Neutrophil (primary cell): ENCODE measurements around the gene LAMP5.

Source experiments
- H3K27ac ChIP-seq: fragments of 200-600 bp; sonication (generic); 2 replicates; pipeline ENCODE4 v1.5.1; 2016; ENCODE audit warnings: mild to moderate bottlenecking, moderate library complexity
- H3K27me3 ChIP-seq: fragments of 200-600 bp; sonication (generic); 2 replicates; pipeline ENCODE4 v1.6.0; 2016; ENCODE audit warnings: mild to moderate bottlenecking
- H3K36me3 ChIP-seq: fragments of 200-600 bp; sonication (generic); 2 replicates; pipeline ENCODE4 v1.5.1; 2017
- H3K4me1 ChIP-seq, 2 experiments: fragments of 200-600 bp in 1 of 2; sonication (generic) in 1 of 2; 1 replicate in 1 of 2; 2 replicates in 1 of 2; pipeline versions ENCODE4 v1.5.1 to v1.6.1; 2013 to 2016; ENCODE audit warnings: low read depth in 1 of 2, low read length in 1 of 2, mild to moderate bottlenecking in 1 of 2, moderate library complexity in 1 of 2; ENCODE audit not compliant: control insufficient read depth in 1 of 2, insufficient read depth in 1 of 2
- H3K4me3 ChIP-seq, 2 experiments: fragments of 200-600 bp in 1 of 2; sonication (generic) in 1 of 2; 1 replicate in 1 of 2; 2 replicates in 1 of 2; pipeline ENCODE4 v1.5.1; 2013 to 2016; ENCODE audit warnings: low read depth in 1 of 2, low read length in 1 of 2, mild to moderate bottlenecking in 1 of 2, moderate library complexity in 1 of 2
- H3K9me3 ChIP-seq: fragments of 200-600 bp; sonication (generic); 2 replicates; pipeline ENCODE4 v1.5.1; 2016
- CTCF ChIP-seq: fragments of 200-600 bp; sonication (generic); IDR thresholded peaks from 2 replicates; pipeline ENCODE4 v1.5.1; 2016; ENCODE audit warnings: antibody characterized with exemption

LAMP5 gene

GRCh38 chr20:9532069-9532838 is 17.9 kb downstream of the LAMP5 start:
- no peaks in the 10 kb centered on the region for H3K36me3 ChIP-seq

GRCh38 chr20:9534025-9534424 is 19.6 kb downstream of the LAMP5 start:
- no peak overlapping the region for H3K27ac ChIP-seq
- H3K4me1 ChIP-seq, result no peaks in the 10 kb centered on the region
- H3K36me3 ChIP-seq, result no peaks in the 10 kb centered on the region
- no peaks in the 10 kb centered on the region for H3K9me3 ChIP-seq
- H3K27me3 ChIP-seq, result peaks cover 23% of the 10 kb centered on the region
- H3K4me3 ChIP-seq, result no peak overlapping the region
- TF ChIP-seq CTCF, result no peak

More at GRCh38 chr20:9532069-9532838, 17.9 kb downstream of the LAMP5 start:
- H3K27me3 ChIP-seq, result peaks cover 24% of the 10 kb centered on the region
- H3K9me3 ChIP-seq, result no peaks in the 10 kb centered on the region
- H3K4me3 ChIP-seq, result no peak overlapping the region
- no peak for TF ChIP-seq CTCF
- no peak overlapping the region for H3K27ac ChIP-seq
- H3K4me1 ChIP-seq, result no peaks in the 10 kb centered on the region

DNA sequence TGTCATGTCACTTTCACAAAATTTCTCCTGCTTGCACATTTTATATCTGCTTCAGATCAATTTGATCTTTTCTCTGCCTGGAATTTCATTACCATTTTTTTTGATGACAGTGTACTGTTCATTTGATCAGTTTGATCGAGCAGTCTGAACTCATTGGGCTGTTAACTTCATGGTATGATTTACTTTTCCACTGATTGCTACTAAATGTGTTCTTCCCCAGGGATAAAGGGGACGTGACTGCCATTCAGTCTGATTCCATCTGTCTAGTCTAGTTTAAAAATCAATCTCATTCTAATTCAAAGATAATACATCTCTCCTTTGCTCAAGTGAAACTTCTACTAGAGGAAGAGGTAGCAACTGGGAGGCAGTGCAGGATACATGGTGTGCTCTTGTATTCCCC is 21.1 kb downstream of the LAMP5 start:
- no peak overlapping the region for H3K27ac ChIP-seq
- no peak for TF ChIP-seq CTCF
- H3K4me1 ChIP-seq, result no peaks in the 10 kb centered on the region
- peaks cover 11% of the 10 kb centered on the region for H3K27me3 ChIP-seq
- H3K4me3 ChIP-seq, result no peak overlapping the region
- no peaks in the 10 kb centered on the region for H3K36me3 ChIP-seq
- H3K9me3 ChIP-seq, result no peaks in the 10 kb centered on the region

GRCh38 chr20:9543214-9543613 is 28.8 kb downstream of the LAMP5 start:
- Histone ChIP-seq H3K9me3 (no peaks in the 10 kb centered on the region), H3K4me3 (no peak overlapping the region), H3K27ac (no peak overlapping the region), H3K4me1 (no peaks in the 10 kb centered on the region), H3K36me3 (no peaks in the 10 kb centered on the region), H3K27me3 (no peaks in the 10 kb centered on the region)
- no peak for TF ChIP-seq CTCF

DNA sequence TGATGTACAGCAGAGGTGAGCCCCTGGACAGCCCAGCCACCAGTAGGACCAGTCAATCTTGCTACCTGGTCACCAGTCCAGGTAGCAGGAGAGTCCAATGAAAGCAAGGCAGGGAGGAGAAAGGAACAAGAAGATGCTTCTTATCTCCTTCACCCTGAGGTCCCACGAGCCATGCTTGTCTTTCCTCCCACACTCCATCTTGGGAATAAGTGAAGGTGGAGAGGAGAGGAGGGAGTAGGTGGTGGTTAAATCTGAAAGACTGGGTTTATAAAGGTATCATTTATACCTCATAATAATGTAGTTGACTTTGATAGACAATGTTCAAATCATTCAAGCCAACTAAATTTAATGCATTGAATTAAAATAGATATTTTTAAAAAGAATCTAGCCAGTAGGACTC is 35.9 kb downstream of the LAMP5 start:
- Histone ChIP-seq H3K27me3 (no peaks in the 10 kb centered on the region), H3K9me3 (no peaks in the 10 kb centered on the region), H3K27ac (no peak overlapping the region), H3K36me3 (no peaks in the 10 kb centered on the region), H3K4me1 (no peaks in the 10 kb centered on the region), H3K4me3 (no peak overlapping the region)
- TF ChIP-seq CTCF, result no peak
